GM21423 (cell line): ENCODE data around the gene GABARAP.

Experiments
- ATAC-seq: cut with Tn5 transposase; IDR thresholded peaks from one replicate; pipeline ENCODE4 v1.9.1; 2021; ENCODE audit warnings: mild to moderate bottlenecking, moderate library complexity; ENCODE audit not compliant: unreplicated experiment

Gene GABARAP

DNA sequence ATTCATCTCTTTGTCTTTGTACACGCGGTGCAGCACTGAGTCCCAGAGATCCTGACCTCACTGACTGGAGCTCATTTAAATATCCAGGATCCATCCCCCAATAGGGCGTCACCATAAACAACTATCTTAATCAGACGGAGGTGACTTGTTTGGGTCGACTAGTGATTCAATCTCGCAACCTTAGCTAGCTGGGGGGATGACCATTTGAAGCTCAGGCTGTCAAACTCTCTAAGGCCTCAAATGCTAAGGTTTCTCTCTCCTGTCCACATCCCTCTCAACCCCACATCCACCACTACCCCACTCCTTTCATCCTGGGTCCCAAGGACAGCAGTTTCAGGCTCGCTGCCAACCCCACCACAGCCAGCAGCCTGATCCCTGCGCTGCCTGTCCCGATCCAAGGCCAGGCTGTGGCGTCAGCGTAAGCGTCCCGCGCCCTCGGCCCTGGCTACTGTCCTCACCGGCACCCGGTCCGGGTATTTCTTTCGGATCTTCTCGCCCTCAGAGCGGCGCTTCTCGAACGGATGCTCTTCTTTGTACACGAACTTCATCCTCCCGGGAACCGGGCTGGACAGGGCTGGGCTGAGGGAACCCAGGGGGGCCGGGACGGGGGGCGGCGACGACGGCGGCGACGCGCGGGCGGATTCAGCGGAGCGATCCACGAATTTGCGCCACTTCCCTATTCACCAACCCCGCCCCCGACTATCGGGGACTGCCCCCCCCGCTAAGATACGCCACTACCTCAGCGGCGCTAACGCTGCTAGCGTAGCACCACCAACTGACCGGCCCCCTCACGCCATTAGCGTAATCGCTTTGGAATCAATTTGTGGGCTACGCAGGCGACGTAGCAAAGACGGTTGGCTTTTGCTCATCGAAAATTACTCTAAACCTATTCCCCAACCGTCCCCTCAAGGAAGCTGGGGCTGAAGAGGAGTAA, at the start of gene GABARAP:
GABARAP (minus strand) TSS at position 667 of the 934 bp plus-strand sequence; CDS start at position 548, 119 bp downstream.
- ATAC-seq: peak; percentile 30

DNA sequence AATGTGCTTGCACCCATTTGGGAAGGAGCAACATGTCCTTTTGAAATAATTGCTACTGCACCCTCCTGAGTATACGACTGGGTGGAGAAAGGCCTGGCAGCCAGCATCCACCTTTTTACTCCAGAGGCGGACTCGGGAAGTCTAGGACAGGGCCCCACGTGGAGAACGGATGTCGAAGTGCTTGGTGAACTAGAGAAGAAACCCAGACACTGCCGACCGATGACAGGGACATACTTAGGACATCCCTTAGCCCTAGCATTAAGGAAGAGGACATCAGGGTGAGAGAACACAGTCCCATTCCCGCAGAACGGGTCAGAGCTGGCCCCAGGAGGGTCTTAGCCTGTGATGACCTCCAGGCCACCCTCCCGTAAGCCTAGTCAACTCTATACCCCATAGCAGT, 48.4 kb upstream of the GABARAP start:
- ATAC-seq: no peak

DNA sequence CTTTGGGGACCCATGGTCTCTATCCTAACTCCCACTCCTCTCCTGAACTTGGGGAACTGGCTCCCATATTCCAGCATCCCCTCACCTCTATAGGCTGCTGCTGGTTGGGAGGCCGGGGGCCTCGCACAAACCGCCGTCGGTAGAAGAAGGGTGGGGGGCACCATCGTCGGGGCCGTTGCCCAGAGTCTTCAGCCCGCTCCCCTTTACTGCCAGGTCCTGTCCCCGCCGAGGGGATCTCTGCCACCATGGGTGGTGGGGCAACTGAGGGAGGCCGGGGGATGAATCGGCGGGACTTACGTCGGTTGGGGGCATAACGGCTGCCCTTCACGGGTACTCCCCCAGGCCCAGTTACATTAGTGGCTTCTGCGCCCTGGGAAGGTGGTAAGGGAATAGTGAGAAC, 47.9 kb upstream of the GABARAP start:
- ATAC-seq: no peak

DNA sequence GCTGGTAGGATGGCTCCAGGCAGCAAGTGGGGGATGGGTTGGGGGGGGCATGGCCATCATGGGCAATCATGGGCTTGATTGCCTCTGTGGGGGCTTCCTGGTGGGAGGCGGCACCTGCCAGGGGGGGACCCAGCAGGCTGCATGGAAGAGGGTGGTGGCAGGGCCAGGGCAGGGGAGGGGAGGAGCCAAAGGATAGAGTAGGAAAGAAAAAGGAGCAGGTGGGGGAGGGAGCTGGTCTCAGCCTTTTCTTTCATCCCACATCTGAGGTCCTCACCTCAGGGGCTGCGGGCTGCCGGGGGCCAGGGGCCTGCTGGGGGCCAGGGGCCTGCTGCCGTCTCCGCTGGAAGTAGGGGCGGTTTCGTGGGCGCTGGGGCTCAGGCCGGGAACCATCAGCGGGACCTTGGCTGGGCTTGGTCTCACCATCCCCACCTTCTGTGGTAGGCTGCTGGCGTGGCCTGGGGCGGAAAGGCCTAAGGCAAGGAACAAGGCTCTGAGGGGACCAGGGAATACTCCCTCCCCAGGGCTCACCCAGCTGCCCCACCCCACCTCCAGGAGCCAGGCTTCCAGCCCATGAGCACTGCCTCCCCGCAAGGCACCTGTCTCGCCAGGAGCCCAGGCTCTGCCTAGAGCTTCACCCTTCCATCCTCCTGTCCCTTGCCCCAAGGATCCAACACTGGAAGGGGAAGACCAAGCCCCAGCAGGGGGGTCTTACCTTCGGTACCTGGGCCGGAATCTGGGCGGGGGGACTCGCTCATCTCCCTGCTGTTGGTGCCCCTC, 47.2 kb upstream of the GABARAP start:
- no peak for ATAC-seq

DNA sequence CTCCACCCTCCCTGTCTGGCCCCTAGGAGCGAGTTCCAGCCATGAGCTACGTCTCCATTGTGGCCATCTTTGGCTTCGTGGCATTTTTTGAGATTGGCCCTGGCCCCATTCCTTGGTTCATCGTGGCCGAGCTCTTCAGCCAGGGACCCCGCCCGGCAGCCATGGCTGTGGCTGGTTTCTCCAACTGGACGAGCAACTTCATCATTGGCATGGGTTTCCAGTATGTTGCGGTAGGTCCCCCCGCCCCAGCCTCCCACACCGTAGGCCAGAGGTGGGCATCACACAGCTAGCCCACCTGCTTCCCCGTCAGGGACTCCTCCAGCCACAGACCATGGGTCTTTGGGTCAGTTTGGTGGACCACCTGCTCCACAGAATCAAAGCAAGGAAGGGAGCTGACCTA, 43.4 kb upstream of the GABARAP start:
- no peak for ATAC-seq

DNA sequence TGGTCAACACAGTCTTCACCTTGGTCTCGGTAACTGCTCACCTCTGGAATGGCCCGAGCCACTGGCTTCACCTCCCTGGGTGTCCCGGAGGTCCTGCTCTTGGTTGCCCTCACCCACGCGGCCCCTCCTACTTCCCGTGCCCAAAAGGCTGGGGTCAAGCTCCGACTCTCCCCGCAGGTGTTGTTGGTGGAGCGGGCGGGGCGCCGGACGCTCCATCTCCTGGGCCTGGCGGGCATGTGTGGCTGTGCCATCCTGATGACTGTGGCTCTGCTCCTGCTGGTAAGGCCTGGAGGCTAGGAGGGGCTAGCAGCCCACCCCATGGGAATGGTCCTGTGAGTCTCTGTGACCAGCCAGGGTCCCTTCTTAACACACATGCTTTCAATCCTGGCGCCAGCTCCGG, 42.7 kb upstream of the GABARAP start:
- ATAC-seq: no peak

DNA sequence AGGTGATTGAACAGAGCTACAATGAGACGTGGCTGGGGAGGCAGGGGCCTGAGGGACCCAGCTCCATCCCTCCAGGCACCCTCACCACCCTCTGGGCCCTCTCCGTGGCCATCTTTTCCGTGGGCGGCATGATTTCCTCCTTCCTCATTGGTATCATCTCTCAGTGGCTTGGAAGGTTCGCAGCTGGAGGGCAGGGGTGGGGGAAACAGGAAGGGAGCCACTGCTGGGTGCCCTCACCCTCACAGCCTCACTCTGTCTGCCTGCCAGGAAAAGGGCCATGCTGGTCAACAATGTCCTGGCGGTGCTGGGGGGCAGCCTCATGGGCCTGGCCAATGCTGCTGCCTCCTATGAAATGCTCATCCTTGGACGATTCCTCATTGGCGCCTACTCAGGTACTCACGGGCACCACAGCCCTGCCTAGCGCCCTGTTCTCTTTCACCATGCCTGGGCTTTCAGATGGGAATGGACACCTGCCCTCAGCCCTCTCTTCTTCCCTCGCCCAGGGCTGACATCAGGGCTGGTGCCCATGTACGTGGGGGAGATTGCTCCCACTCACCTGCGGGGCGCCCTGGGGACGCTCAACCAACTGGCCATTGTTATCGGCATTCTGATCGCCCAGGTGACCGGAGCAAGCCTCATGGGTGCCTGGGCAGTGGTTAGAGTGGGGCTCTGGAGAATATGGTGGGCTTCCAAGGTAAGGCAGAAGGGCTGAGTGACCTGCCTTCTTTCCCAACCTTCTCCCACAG, 41.4 kb upstream of the GABARAP start:
- ATAC-seq: no peak

DNA sequence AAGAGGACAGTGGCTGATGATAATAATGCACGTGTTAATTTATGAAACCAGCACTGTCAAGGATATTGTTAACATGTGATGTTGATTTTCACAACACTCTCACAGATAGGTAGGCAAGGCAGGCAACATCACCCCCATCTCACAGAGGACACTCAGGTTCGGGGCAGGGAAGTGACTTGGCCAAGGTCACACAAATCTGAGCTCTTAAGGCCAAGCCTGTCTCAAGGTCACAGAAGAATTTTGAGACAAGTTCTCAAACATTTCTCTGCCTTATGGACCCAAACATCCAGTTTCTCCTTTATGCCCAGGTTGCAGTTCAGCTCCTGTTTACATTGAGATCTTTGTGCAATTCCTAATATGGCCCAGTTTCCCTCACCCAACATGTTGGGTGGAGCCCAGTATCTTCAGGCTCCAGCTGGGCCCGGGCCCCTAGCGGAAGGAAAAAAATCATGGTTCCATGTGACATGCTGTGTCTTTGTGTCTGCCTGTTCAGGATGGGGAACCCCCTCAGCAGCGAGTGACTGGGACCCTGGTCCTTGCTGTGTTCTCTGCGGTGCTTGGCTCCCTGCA, 40.6 kb upstream of the GABARAP start:
- ATAC-seq: no peak

DNA sequence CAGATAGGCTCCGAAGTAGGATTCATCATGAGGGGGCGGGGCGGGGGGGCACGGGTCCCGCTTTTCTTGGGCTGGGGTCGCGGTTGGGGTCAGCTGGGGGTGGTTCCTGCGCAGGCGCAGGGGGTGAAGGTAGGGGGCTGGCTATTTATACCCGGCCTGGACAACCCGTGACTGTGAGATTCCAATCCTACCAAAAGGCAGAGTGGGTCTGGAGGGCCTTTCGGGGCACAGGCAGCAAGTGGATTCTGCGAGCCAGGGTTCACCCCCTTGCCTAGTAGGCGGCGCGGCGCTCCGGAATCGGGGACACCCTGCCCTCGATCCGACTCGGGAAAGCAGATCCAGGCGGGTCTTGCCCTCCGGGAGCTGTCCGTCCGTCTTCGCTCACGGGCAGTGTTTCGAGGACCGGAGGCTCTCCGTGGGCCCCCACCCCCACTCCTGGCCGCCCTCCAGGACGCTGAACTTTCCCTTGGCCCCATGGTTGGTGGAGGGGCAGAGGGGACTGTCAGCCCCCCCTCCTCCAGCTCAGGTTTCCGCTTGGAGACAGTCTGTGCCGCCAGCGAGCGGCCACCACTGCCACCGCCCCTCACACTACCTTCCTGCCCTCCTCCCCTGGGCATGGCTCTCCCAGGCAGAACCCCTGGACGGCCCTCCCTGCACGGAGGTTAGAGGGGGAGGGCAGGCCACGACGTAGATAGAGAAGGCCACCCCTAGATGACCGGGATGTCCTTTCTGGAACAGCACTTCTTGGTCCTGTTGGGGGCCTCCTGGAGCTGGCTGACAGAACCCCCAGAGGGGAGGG, 39.9 kb upstream of the GABARAP start:
- no peak for ATAC-seq

DNA sequence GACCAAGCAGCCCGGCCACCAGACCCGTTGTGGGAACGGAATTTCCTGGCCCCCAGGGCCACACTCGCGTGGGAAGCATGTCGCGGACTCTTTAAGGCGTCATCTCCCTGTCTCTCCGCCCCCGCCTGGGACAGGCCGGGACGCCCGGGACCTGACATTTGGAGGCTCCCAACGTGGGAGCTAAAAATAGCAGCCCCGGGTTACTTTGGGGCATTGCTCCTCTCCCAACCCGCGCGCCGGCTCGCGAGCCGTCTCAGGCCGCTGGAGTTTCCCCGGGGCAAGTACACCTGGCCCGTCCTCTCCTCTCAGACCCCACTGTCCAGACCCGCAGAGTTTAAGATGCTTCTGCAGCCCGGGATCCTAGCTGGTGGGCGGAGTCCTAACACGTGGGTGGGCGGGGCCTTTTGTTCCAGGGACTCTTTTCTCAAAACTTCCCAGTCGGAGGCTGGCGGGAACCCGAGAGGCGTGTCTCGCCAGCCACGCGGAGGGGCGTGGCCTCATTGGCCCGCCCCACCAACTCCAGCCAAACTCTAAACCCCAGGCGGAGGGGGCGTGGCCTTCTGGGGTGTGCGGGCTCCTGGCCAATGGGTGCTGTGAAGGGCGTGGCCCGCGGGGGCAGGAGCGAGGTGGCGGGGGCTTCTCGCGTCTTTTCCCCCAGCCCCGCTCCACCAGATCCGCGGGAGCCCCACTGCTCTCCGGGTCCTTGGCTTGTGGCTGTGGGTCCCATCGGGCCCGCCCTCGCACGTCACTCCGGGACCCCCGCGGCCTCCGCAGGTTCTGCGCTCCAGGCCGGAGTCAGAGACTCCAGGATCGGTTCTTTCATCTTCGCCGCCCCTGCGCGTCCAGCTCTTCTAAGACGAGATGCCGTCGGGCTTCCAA, 39.1 kb upstream of the GABARAP start, which contains the start of gene SLC2A4:
SLC2A4 (plus strand) TSS at position 645 of the 879 bp plus-strand sequence; CDS start at position 862, 217 bp downstream.
- ATAC-seq: peak; percentile 45

DNA sequence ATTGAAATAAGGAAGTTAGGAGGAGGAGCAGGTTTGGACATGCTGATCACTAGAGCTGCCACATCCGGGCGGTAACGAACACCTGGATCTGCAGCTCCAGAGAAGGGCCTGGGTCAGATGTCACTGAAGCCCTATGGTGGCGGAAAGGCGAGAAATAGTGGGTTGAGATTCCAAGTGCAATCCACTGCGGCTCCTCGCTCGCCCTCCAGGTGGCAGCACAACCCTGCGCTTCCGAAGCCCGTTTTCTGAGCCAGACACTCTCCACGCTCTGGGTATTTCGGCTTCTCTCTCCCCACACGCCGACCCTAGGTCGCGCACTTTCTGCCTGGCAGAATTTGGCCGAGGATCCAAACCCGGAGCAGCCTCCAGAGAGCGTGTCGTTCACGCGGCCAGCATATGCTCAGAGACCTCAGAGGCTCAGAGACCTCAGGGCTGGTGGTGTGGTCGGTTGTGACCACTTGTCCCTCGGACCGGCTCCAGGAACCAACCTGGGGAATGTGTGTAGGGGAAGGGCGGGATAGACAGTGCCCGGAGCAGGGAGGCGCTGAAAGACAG, 38.3 kb upstream of the GABARAP start:
- ATAC-seq: peak; percentile 33

DNA sequence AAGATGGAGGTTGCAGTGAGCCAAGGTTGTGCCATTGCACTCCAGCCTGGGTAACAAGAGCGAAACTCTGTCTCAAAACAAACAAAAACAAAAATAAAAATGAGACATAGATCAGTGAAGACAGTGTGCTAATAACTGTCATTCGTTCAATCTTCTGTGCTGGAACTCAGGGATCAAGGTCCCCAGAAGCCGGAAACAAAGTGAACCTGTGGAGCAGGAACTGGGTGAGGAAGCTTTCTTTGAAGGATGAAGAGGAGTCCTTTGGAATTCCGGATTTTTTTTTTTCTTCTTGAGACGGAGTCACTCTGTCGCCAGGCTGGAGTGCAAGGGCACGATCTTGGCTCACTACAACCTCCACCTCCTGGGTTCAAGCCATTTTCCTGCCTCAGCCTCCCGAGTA, 37.2 kb upstream of the GABARAP start:
- no peak for ATAC-seq

DNA sequence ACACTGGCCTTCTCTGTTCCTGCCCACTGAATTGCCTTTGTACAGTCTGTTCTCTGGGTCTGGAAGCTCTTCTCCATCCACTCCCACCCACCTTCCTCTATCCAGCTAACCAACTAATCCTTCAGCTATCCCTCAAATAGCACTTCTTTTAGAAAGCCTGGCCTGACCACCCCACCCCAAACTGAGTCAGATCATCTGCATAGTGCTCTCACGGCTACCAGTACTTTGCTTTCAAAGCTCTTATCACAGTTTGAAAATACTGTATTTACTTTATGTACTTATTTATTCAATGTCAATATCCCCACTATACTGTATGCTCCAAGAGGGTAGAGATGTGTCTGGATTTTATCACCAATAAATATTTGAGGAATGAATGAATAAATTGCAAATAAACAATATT, 24.5 kb upstream of the GABARAP start:
- no peak for ATAC-seq

DNA sequence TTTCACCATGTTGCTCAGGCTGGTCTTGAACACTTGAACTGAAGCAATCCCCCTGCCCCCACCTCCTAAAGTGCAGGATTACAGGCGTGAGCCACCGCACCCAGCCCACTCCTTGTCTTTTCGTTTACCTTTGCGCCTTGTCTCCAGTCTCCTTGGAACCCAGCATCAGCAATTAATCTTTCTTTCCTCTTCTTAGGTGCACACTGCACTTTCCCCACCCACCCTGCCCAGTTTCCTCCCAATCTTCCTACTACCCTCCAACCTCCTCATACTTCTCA, 21.5 kb upstream of the GABARAP start:
- ATAC-seq: no peak

DNA sequence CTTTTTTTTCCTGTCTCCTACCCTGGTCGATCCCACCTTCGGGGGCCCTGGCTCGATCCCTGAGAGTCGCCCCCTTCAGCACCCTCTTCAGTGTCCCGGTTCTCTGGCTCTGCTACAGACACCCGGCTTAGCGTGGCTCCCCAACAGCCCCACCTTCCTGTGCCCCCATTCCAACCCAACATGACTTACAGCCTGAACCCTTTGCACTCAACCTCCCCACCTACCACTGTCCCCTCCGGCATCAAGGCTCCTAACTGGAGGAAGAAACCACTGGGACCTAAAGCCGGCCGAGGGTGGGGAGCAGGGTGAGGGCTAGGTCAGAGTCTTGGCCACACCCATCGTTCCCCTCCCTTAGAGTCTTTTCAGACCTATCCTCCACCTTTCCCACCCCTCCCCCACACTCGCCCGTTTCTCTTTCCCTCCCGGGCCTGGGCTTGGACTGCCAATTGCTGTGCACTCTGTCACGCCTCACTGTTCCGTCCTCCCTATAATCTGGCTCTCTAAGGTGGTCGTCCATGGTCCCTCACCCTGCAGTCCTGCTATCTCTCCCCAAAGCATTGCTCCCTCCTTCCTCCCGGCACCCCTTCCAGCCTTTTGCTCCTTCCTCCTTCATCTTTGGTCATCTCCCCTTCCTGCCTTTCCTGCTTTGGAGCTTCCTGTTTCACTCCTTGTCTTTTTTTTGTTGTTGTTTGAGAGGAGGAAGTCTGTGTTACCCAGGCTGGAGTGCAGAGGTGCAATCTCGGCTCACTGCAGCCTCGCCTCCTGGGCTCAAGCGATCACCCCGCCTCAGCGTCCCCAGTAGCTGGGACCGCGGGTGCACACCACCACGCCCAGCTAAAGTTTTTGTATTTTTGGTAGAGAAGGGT, 20.9 kb upstream of the GABARAP start:
- ATAC-seq: no peak

DNA sequence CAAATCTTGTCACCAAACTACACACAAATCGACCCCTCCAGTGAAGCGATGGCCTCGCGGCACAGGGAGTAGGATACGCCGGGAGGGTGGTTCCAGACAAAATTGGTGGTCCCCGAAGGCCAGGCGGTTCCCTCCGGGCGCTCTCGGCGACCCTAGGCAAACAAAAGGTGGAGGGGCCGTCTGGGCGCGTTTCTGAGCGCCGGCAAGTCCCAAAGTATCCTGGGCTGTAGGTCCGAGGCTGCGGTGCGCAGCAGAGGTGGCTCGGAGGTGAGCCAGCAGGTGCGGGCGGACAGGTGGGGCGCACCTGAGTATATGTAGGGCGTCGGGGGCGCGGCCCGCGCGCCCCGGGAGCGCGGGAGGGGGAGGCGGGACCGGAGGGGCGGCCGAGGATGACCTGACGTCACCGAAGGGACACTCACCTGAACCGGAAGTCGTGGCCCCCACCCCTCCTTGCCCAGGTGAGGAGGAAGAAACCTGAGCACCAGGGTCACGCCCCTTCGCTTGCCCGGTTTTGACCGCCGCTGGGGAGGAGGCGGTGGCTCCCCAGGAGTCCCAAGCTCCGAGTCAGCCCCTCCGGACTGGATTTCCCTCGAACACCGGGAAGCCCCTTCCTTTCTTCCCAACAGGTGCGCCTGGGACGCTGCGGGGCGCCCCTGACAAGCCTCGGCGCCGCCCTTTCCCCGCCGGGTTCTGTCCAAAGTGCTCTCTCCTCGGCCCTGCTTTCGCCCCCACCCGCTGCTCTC, 20.1 kb upstream of the GABARAP start, which contains the start of gene CLDN7:
CLDN7 (minus strand) TSS at position 287 of the 743 bp plus-strand sequence. CDS start 435 bp downstream, outside the sequence.
- ATAC-seq: no peak
